Activated B cell treated with CpG ODN at 0.5 μM for 24 hours (primary cell): ENCODE data around the gene PHYH. TPM values are rescaled to one million over a fixed set of nuclear protein-coding genes. Genes with fewer than 3 reads are reported as not detected.
"Not testable (repeated sequence)": the region's sequence is repeated elsewhere in the genome, so short reads cannot be mapped to it uniquely, and the experiment has no call there.

Experiments used
- ATAC-seq: fragments of 200-7000 bp; cut with Tn5 transposase; one replicate; pipeline ENCODE4 v1.10.0; 2021; ENCODE audit warnings: low read depth, mild to moderate bottlenecking, moderate library complexity
- CTCF ChIA-PET: fragments of 350-600 bp; sonication (Branson Sonifier 250); formaldehyde crosslinking; loops from one replicate; lab custom pipeline; 2021; ENCODE audit warnings: antibody characterized with exemption; lab: Charles Lee
- POLR2A ChIA-PET: fragments of 350-600 bp; sonication (Branson Sonifier 250); formaldehyde crosslinking; loops from one replicate; lab custom pipeline; 2021; ENCODE audit warnings: antibody characterized with exemption; lab: Charles Lee
- DNase-seq: peaks from one replicate; pipeline ENCODE4 v3.0.0; 2022
- H3K27ac Mint-ChIP-seq: one replicate; pipeline ENCODE4 v1.8.0; 2020; ENCODE audit warnings: mixed read lengths
- H3K27me3 Mint-ChIP-seq: one replicate; pipeline ENCODE4 v1.8.0; 2021; ENCODE audit warnings: mixed read lengths
- H3K36me3 Mint-ChIP-seq: one replicate; pipeline ENCODE4 v1.8.0; 2021; ENCODE audit warnings: low read depth, mixed read lengths
- H3K4me1 Mint-ChIP-seq: one replicate; pipeline ENCODE4 v1.8.0; 2021; ENCODE audit warnings: mixed read lengths
- H3K4me3 Mint-ChIP-seq: one replicate; pipeline ENCODE4 v1.8.0; 2020; ENCODE audit warnings: mild to moderate bottlenecking, mixed read lengths
- H3K9me3 Mint-ChIP-seq: one replicate; pipeline ENCODE4 v1.8.0; 2020; ENCODE audit warnings: mixed read lengths
- intact Hi-C: fragments of 100-400 bp; cut with micrococcal nuclease; formaldehyde crosslinking; loops from one replicate; pipeline ENCODE4 v1.15.1; 2024
- total RNA-seq: library from RNA; stranded (reverse); gene quantifications from 2 replicates; pipeline ENCODE4 v1.2.3, GENCODE V29; 2022
- TF ChIP-seq, protein P1 (sequence below): fragments of 200-600 bp; IDR thresholded peaks from one replicate; pipeline ENCODE4 v1.8.0; 2022; ENCODE audit warnings: antibody characterized with exemption, mild to moderate bottlenecking

PHYH gene
- total RNA-seq, 1 donor from 2014 or later, result 10.4 TPM

- Mint-ChIP-seq H3K27ac (no peak overlapping the region), H3K27me3 (no peaks in the 10 kb centered on the region), H3K9me3 (no peaks in the 10 kb centered on the region), H3K36me3 (peaks cover 20% of the 10 kb centered on the region), H3K4me3 (no peak overlapping the region), H3K4me1 (peaks cover 9% of the 10 kb centered on the region)
- ChIA-PET CTCF (interaction anchor here (1.2 kb wide), 1 partner anchor 11 kb away, joined by 3 read pairs; no protein-coding TSS in a partner anchor), POLR2A (interaction anchor here (0.7 to 1.0 kb wide), 2 partner anchors 8 to 146 kb away, joined by 3 to 4 read pairs; partner anchors contain the start of gene PHYH)
- TF ChIP-seq, protein P1, sequence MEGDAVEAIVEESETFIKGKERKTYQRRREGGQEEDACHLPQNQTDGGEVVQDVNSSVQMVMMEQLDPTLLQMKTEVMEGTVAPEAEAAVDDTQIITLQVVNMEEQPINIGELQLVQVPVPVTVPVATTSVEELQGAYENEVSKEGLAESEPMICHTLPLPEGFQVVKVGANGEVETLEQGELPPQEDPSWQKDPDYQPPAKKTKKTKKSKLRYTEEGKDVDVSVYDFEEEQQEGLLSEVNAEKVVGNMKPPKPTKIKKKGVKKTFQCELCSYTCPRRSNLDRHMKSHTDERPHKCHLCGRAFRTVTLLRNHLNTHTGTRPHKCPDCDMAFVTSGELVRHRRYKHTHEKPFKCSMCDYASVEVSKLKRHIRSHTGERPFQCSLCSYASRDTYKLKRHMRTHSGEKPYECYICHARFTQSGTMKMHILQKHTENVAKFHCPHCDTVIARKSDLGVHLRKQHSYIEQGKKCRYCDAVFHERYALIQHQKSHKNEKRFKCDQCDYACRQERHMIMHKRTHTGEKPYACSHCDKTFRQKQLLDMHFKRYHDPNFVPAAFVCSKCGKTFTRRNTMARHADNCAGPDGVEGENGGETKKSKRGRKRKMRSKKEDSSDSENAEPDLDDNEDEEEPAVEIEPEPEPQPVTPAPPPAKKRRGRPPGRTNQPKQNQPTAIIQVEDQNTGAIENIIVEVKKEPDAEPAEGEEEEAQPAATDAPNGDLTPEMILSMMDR, result no peak
- no peak for ATAC-seq
- intact Hi-C loops, result no loop called here
- no peak for DNase-seq
These were observed 7.8 kb downstream of the PHYH start for GRCh38 chr10:13291821-13292773.

DNA sequence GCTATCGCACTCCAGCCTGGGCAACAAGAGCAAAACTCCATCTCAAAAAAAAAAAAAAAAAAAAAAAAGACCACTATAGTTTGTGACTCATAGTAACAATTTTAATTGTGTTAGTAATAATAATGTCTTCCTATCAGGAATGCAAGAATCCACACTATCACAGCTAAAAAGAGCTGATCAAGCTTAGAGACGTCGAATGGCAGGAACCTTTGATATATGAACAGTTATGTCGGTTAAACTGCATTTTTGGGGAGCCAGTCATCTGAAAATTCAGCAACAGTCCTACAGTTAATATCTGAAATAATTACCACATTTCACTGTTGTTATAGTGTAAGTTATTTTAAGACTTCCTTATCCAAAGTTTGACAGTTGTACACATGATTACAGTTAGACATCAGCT lies 8.8 kb downstream of the PHYH start:
- H3K27ac Mint-ChIP-seq, result no peak overlapping the region
- CTCF ChIA-PET, result interaction anchor here (1.2 kb wide), 1 partner anchor 12 kb away, joined by 3 read pairs; no protein-coding TSS in a partner anchor
- intact Hi-C loops, result no loop called here
- no peak overlapping the region for H3K4me3 Mint-ChIP-seq
- peaks cover 20% of the 10 kb centered on the region for H3K36me3 Mint-ChIP-seq
- no peaks in the 10 kb centered on the region for H3K27me3 Mint-ChIP-seq
- TF ChIP-seq, protein P1, result no peak
- POLR2A ChIA-PET, result no interaction called here
- peaks cover 9% of the 10 kb centered on the region for H3K4me1 Mint-ChIP-seq
- ATAC-seq (no peak), DNase-seq (no peak)
- no peaks in the 10 kb centered on the region for H3K9me3 Mint-ChIP-seq

- intact Hi-C loops, result no loop called here
- Mint-ChIP-seq H3K27me3 (no peaks in the 10 kb centered on the region), H3K36me3 (peaks cover 13% of the 10 kb centered on the region), H3K4me1 (peaks cover 9% of the 10 kb centered on the region), H3K4me3 (no peak overlapping the region), H3K27ac (no peak overlapping the region), H3K9me3 (no peaks in the 10 kb centered on the region)
- ChIA-PET POLR2A (interaction anchor here (0.6 kb wide), 1 partner anchor 58 kb away, joined by 4 read pairs; no protein-coding TSS in a partner anchor), CTCF (no interaction called here)
- TF ChIP-seq, protein P1, result no peak
- ATAC-seq (no peak), DNase-seq (no peak)
These were observed 15.8 kb downstream of the PHYH start for GRCh38 chr10:13284050-13284449.

DNA sequence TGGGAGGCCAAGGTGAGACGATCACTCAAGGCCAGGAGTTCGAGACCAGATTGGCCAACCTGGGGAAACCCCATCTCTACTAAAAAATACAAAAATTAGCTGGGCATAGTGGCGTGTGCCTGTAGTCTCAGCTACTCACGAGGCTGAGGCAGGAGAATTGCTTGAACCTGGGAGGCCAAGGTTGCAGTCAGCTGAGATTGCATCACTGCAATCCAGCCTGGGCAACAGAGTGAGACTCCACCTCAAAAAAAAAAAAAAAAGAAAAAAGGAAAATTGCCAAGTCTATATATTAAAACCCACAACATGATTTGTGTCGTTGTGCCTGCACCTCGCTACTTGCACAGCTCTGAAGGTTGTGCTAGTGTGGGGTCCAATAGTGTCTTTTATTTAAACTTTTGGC lies 17.5 kb downstream of the PHYH start:
- intact Hi-C loops, CTCF ChIA-PET: not testable (repeated sequence)

DNA sequence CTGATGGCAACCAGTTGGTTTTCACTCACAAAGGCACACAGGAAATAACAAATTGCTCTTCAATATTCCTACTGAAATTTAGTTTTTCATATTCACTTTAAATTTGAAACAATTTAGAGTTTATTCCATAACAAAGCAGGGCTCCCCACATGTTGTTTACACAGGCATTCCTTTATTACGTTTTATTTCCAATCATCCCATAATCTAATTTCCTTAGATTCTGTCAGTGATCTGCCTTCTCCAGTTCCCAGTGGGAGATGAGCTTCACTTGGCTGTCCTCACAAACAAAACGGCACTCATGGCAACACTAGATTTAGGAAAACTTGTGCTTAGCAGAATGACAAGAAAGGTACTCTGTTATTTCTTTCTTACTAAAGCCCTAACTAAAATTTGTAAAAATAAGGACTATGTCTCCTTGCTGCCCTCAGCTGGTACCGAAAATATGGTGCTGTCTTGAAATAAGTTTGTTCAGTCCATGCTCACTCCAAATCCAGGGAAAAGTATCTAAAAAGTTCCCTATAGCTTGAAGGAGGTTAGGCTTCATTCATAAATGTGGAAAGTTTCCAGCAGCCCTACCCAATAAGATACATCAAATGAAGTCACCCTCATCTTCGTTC lies 23.0 kb downstream of the PHYH start:
- intact Hi-C loops, result no loop called here
- TF ChIP-seq, protein P1, result no peak
- Mint-ChIP-seq H3K27me3 (no peaks in the 10 kb centered on the region), H3K4me1 (no peaks in the 10 kb centered on the region), H3K27ac (no peak overlapping the region), H3K9me3 (no peaks in the 10 kb centered on the region), H3K36me3 (peaks cover 7% of the 10 kb centered on the region), H3K4me3 (no peak overlapping the region)
- no peak for ATAC-seq
- ChIA-PET CTCF (no interaction called here), POLR2A (no interaction called here)
- DNase-seq, result no peak

More for the DNA sequence above, 17.5 kb downstream of the PHYH start:
- H3K27me3 Mint-ChIP-seq, H3K4me3 Mint-ChIP-seq, ATAC-seq, DNase-seq, POLR2A ChIA-PET, H3K36me3 Mint-ChIP-seq, H3K4me1 Mint-ChIP-seq, H3K9me3 Mint-ChIP-seq, H3K27ac Mint-ChIP-seq: not testable (repeated sequence)

GRCh38 chr10:13276146-13276545 lies 23.7 kb downstream of the PHYH start:
- H3K4me1 Mint-ChIP-seq, H3K4me3 Mint-ChIP-seq, CTCF ChIA-PET, H3K9me3 Mint-ChIP-seq, H3K27ac Mint-ChIP-seq, H3K27me3 Mint-ChIP-seq, H3K36me3 Mint-ChIP-seq, intact Hi-C loops, ATAC-seq, DNase-seq: not testable (repeated sequence)
- POLR2A ChIA-PET, result interaction anchor here (0.7 kb wide), 1 partner anchor 188 kb away, joined by 7 read pairs; no protein-coding TSS in a partner anchor
